Measurements from ENCODE around the gene HBG1.
"Not testable (repeated sequence)": the region's sequence is repeated elsewhere in the genome, so short reads cannot be mapped to it uniquely, and the experiment has no call there.

Gene HBG1

DNA sequence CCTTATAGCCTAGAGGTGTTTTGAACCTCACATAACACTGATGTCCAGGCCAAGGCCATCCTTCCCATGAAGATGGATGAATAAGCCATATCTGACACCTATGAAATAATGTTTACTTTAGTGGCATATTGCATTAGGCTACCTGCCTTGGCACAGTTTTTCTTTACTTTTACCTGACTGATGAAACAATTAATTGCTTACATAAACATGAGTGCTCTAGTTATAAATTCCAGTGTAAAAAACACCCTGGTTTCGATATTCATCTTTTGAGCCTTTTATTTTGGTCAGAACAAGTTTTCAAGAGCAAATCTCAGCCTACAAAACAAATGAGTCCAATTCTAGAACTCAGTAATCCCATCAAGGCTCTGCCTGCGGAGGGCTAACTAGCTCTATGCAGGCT, 27.0 kb upstream of the HBG1 start:
- DNase-seq: no peak

DNA sequence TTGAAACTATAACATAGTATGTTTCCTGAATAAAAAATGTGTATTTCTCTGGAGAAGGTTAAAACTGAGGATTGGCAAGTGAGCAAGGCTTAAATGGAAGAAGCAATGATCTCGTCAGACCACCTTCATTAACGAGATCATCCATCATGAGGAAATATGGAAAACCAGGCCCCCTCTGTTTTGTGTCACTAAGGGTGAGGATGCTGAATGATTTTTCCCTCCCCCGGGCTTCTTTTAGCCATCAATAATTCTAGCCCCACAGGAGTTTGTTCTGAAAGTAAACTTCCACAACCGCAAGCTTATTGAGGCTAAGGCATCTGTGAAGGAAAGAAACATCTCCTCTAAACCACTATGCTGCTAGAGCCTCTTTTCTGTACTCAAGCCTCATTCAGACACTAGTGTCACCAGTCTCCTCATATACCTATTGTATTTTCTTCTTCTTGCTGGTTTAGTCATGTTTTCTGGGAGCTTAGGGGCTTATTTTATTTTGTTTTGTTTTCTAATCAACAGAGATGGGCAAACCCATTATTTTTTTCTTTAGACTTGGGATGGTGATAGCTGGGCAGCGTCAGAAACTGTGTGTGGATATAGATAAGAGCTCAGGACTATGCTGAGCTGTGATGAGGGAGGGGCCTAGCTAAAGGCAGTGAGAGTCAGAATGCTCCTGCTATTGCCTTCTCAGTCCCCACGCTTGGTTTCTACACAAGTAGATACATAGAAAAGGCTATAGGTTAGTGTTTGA, 25.9 kb upstream of the HBG1 start:
- no peak for DNase-seq

DNA sequence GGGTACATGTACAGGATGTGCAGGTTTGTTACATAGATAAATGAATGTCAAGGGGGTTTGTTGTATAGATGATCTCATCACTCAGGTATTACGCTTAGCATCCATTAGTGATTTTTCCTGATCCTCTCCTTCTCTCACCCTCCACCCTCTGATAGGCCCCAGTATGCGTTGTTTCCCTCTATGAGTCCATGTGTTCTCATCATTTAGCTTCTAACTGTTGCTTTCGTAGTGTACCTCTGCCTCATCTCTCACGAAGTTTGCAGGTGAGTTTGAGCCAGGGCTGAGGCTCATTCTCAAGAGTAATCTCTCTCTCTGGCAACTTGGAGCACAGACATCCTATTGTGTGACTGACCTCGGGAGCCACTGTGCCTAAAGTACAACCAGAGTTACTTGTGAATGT, 24.7 kb upstream of the HBG1 start:
- no peak for DNase-seq

DNA sequence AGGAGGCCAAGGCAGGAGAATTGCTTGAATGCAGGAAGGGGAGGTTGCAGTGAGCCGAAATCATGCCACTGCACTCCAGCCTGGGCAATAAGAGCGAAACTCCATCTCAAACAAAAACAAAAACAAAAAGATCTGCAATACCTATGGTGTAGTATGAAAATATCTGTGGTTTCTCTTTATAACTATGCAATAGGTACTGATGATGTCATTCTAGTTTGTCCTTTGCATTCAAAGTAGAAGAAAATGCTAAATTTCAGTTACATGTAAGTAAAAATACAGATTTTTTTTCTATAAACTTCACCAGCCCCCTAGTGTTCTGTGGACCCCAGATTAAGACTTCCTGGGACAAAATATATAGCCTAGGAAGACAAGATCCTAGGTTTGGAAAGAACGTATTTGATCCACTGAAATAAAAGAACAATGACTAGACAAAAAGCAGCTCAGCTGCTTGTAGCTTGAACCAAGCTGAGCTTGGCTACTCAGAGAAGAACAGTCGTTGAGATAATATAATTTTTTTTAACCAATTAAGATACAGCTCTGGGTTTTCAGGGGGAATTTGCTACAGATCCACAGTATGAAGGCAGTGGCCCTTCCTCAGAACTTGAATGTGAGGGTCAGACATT, 22.8 kb upstream of the HBG1 start:
- DNase-seq: no peak

DNA sequence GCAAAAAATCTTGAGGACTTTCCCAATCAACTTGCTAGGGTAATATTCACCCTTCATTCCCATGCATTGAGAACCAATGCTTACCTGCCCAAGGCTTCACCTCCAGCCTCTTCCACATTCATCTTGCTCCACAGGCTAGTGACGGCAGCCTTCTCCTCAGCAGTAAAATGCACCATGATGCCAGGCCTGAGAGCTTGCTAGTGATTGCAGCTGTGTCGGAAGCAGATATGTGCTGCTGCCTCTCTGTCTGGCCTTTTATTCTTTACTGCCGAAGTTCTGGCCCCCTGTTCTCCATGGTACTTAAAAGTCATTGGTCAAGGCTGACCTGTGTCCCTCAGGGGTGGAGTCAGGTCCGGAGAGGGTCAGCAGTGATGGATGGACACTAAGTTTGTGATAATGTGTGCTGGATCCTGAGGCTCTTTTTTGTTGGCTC, 20.1 kb upstream of the HBG1 start, which contains the start of gene HBE1:
HBE1 (minus strand) TSS at position 231 of the 433 bp plus-strand sequence; CDS start at position 176, 55 bp downstream.
- DNase-seq: no peak

DNA sequence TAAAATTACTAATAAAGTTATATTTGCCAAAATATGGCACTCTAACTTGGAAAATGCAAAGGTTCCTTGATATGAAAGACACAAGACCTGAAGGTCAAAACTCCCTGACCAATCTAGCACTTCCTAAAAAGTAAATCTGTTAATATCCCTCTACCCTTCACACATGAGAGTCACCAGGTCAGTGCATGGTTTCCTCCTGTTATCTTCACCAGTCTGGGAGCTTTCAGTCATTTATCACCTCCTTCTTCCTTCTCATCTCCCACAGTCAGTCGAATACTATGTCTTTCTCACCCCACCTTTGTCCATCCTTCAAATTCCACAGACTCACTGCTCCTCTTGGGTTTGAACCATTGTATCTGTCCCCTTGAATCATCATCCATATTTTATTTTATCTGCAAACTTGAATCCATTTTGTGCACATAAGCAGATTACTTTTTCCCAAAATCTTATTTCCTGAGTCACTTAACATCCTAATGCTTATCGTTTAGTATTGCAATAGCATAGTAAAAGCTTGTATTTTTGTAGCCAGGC, 17.4 kb upstream of the HBG1 start:
- DNase-seq: no peak

DNA sequence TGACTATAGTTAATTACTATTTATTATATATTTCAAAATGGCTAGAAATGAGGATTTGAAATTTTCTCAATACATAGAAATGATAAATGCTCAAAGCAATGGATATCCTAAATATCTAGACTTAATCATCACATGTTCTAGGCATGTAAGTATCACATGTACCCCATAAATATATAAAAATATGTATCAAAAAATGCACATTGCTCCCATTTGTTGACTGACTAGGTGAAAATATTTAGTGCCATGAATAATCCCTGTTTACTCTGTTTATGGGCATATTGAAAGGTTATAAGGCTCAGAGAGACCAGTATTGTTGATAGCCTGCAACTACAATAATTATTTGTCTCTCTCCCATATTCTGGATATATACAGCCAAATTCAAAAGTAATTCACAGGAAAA, 17.0 kb upstream of the HBG1 start:
- DNase-seq: no peak

DNA sequence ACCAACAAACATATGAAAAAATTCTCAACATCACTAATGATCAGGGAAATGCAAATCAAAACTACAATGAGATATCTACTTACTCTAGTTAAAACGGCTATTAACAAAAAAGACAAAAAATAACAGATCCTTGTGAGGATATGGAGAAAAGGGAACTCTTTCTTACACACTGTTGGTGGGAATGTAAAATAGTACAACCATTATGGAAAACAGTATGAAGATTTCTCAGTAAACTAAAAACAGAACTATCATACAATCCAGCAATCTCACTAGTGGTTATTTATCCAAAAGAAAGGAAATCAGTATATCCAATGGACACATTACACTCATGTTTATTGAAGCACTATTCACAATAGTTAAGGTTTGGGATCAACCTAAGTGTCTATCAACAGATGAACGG, 16.2 kb upstream of the HBG1 start:
- DNase-seq: no peak

DNA sequence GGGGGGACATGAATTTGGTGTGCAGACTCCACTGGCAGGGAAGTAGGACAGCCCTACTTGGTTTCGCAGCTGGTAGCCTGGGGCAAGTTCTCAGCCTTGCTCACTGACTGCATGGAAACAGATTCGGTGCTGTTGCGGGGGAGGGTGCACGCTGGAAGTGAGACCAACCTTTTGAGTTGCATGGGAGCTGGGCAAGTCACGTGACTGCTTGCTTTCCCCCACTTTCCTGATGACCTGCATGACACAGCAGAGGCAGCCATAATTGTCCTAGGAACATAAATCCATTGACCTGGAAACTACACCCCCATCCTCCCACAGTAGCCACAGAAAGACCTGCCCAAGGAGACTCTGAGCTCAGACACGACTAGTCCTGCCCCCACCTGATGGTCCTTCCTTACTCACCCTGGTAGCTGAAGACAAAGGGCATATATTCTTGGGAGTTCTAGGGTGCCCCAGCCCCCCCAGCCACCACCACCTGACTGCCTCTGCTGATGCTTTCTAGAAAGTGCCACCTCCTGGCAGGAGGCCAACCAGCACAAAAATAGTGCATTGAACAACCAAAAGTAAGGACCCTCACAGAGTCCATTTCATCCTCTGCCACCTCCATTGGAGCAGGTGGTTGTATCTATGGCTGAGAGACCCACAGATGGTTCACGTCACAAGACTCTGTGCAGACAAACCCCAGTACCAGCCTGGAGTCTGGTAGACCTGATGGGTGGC, 9.0 kb upstream of the HBG1 start:
- DNase-seq: no peak

DNA sequence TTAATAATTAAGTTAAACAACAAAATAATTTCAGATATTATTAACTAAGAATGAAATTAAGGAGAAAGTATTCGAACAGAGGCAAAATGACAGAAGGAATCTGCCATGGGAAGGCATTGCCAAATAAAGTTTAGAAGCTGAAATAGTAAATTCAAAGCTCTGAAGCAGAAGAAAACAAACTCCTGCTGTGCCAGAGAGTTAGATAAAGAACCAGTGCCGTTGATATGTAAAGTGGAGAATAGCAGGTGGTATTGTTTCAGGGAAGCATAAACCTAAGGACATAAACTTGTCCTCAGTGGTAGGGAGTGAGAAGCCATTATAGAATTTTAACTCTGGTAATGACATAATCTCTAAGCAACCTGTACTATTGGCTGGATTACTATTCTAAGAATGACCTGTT, 7.6 kb upstream of the HBG1 start:
- no peak for DNase-seq

DNA sequence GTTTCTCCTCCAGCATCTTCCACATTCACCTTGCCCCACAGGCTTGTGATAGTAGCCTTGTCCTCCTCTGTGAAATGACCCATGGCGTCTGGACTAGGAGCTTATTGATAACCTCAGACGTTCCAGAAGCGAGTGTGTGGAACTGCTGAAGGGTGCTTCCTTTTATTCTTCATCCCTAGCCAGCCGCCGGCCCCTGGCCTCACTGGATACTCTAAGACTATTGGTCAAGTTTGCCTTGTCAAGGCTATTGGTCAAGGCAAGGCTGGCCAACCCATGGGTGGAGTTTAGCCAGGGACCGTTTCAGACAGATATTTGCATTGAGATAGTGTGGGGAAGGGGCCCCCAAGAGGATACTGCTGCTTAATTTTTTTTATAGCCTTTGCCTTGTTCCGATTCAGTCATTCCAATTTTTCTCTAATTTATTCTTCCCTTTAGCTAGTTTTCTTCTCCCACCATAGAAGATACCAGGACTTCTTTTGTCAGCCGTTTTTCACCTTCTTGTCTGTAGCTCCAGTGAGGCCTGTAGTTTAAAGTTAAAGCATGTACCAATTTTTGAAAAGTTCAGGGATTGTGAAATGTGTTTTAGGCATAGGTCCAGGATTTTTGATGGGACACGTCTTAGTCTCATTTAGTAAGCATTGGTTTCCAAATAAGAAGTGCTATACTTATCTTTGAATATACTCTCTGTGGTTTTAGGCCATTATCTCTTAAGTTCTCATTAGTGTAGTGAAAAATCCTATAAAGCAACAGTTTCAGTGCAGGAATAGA, 5.2 kb upstream of the HBG1 start, which contains the start of gene HBG2:
HBG2 (minus strand) TSS at position 136 of the 768 bp plus-strand sequence; CDS start at position 83, 53 bp downstream.
- DNase-seq: not testable (repeated sequence)

DNA sequence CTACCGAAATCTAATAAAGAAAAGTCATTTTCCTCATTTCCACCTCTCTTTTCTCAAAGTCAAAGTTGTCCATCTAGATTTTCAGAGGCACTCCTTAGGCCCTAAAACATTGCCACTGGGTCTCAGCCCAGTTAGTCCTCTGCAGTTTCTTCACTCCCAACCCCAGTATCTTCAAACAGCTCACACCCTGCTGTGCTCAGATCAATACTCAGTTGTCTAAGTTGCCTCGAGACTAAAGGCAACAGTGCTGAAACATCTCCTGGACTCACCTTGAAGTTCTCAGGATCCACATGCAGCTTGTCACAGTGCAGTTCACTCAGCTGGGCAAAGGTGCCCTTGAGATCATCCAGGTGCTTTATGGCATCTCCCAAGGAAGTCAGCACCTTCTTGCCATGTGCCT, 4.4 kb upstream of the HBG1 start:
- not testable (repeated sequence) for DNase-seq

DNA sequence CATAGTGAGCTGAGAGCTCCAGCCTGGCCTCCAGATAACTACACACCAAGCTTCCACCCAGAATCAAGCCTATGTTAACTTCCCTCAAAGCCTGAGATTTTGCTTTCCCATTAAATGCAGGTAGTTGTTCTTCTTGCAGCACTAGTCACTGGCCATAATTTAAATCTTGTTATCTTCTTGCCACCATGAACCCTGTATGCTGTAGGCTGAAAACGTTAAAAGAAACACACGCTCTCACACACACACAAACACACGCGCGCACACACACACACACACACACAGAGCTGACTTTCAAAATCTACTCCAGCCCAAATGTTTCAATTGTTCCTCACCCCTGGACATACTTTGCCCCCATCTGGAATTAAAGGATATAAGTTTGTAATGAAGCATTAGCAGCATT, 3.8 kb upstream of the HBG1 start:
- not testable (repeated sequence) for DNase-seq

DNA sequence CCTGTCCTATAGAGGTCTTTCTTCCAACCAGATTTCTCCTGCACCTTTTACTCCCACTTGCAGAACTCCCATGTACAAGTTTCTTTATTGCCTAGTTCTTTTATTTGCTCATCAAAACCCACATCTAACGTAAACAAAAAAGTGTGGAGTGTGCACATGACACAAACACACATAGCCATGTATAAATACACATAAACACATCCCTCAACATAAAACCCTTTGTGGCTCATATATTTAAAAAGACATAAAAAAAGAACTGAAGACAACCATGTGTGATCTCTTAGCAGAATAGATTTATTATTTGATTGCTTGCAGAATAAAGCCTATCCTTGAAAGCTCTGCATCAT, 3.2 kb upstream of the HBG1 start:
- no peak for DNase-seq

DNA sequence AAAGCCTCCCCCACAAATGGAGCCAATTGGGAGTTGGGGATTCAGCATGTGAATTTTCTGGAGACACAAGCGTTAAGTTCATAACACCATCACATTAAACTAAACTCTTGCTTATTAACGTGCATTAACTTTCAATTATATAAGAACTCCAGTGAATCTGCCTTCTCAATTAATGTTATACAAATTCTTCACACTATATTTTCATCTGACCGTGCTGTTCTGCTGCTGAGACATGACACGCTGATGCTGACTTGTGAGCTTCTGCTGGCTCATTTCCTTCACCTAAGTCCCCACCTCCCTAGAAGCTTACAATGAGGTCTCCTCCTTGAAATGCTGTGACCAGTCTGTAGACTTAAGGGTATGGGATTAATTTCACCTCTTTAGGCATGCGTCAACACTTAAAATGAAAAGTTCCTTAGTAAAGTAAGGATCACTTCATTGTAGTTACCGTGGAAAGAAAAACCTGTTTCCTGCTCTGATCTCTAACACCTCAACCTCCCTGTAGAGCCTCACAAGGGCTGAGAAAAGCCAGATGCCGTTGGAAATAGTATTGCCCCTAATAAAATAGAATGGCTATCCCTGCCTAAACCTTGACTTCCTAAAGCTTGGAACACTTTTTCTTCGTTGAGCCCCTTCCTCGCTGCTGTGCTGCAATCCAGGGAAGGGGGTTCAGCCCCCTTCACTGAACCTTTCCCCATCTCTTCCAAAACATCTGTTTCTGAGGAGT, 2.7 kb upstream of the HBG1 start:
- no peak for DNase-seq

DNA sequence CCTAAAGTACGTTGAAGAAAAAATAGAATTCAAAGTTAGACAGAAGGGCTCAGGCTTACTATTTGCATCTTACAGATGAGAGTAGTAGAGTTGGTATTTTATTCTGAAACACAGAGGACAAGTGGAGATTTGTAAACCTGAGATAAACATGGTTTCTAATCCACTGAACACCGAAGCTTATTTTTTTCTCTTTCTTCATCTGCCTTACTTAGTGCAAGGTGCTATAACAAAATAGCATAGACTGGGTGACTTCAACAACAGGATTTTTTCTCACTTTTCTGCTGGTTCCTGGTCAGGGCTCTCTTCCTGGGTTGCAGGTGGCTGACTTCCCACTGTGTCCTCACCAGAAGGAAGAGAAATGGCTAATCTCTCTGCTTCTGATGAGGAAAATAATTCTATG, 2.1 kb upstream of the HBG1 start:
- DNase-seq: no peak

DNA sequence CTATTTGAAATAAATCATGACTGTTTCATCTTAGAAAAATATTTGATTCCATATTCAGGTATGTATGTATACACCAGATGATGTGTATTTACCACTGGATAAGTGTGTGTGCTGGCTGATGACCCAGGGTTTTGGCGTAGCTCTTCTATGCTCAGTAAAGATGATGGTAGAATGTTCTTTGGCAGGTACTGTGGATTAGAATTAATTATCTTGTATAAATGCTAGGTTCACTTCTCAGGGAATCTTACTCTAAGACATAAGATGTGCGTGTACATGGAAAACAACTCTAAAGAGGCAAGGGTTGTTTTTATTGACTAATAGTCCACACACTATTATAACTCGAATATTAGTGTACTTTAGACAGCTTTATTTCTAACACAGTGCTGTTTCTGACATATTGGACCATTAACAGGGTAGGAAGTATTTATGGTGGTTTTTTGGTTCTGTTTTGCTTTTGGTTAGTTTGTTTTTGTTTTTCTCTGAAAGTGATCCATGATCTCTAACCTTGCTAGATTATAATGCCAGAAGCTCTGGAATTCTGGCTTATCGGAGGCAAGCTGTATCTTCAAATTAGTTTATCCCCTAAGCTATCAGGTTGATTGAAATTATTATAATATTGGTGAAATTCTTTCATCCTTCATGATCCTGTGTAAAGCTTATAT, 1.0 kb upstream of the HBG1 start:
- no peak for DNase-seq

DNA sequence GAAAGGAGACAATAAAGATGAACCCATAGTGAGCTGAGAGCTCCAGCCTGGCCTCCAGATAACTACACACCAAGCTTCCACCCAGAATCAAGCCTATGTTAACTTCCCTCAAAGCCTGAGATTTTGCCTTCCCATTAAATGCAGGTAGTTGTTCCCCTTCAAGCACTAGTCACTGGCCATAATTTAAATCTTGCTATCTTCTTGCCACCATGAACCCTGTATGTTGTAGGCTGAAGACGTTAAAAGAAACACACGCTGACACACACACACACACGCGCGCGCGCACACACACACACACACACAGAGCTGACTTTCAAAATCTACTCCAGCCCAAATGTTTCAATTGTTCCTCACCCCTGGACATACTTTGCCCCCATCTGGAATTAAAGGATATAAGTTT, 1.2 kb downstream of the HBG1 start:
- DNase-seq: not testable (repeated sequence)

DNA sequence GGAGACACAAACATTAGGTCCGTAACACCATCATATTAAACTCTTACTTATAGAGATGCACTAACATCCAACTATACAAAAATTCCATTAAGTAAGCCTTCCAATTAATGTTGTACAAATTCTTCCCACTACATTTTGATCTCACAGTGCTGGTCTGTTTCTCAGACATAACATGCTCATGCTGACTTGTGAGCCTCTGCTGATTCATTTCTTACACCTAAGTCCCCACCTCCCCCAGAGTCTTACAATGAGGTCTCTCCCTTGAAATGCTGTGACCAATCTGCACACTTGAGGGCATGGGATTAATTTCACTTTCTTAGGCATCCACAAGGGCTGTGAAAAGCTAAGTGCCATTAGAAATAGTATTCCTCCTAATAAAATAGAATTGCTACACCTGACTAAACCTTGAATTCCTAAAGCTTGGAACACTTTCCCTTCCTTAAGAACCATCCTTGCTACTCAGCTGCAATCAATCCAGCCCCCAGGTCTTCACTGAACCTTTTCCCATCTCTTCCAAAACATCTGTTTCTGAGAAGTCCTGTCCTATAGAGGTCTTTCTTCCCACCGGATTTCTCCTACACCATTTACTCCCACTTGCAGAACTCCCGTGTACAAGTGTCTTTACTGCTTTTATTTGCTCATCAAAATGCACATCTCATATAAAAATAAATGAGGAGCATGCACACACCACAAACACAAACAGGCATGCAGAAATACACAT, 2.0 kb downstream of the HBG1 start:
- no peak for DNase-seq

DNA sequence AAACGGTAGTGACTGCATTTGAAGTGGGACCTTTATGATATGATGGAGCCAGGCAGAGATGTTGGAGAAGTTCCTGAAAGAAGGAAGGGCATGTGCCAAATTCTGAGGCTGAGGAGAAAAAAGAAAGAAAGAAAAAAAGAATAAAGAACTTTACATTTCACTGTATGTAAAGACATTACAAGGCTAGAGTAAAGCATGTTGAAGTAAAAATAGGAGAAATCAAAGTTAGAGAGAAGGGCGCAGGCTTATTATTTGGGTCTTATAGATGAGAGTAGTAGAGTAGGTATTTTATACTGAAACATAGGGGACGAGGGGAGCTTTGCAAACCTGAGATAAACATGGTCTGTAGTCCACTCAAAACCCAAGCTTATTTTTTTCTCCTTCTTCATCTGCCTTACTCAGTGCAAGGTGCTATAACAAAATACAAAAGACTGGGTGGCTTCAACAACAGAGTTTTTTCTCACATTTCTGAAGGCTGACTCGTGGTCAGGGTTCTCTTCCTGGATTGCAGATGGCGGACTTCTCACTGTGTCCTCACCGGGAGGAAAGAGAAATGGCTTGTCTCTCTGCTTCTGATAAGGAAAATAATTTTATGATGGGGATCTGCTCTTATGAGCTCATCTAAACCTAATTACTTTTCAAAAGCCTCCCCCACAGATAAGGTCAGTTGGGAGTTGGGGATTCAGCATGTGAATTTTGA, 2.7 kb downstream of the HBG1 start:
- DNase-seq: no peak

Data from NCI-H774 (cell line).